GM18511 (cell line): ENCODE measurements around the gene IGFL4.

Experiments used
- ATAC-seq: cut with Tn5 transposase; IDR thresholded peaks from one replicate; pipeline ENCODE4 v1.9.1; 2021; ENCODE audit warnings: mild to moderate bottlenecking, moderate library complexity; ENCODE audit not compliant: unreplicated experiment

Gene IGFL4

DNA sequence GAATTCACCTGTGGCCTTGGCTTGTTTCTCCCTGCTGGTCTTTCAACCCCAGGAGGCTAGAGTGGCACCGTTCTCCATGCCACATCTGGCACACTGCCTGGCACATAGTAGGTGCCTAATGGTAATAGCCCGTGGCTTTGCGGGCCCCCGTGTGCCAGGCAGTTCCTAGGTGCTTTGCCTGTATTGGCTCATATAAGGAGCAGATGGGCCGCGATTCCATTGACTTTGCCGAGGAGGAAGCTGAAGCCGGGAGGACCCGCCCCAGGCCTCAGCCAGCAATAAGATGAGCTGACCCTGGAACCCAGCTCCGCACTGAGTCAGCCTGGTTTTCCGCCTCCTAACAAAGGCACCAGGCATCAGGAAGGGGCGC, 18.8 kb downstream of the IGFL4 start:
- ATAC-seq = no peak

DNA sequence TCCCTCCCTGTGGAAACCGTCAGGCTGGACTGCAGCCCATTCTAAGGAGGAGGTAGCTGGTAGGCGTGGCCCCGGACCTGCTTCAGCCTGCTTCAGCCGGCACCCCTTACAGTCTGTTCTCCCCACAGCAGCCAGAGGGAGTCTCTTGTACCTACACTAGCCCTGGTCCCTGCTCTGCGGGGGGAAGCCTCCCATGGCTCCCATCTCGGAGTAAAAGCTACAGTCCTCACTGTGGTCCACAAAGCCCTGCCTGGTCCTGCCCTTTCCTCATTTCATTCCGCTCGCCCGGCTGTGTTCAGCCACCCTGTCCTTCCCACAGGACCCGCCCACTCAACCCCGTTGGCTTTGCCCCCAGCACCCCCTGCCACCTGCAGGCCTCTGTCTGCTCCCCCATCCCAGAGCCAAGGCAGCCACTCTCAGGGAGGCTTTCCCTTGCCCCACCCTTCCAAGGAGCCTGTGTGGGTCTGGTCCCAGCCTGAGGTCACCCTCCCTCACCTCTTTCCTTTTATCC, 19.2 kb downstream of the IGFL4 start:
- no peak for ATAC-seq

DNA sequence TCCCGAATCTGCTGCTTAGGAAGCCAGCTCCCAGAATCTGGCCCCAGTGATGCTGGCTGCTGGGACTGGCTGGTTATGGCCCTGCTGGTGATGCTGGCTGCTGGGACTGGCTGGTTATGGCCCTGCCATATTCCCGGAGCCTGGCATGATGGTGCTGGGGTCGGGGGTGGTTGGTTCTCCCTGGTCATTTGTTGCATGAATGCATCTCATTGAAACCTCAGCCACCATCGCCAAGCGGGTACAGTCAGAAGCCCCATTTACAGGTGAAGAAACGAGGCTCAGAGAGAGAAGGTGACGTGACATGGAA, 20.0 kb downstream of the IGFL4 start:
- no peak for ATAC-seq

DNA sequence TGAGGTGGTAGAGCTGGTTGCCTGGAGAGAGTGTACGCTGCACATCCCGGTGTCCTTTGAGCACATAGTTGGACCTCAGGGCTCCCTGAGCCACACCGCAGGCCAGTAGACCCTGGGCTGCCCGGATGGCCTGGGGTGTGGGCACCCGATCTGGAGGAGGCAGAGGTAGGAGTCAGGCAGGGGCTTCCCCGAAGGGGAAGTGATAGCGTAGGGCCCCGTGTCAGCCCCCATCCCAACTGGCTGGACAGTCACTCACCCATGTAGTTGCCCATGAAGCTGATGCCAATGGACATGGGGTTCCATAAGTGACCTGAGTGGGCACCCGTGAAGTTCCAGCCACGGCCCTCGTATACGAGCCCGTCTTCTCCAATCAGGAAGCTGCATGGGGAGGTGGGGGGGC, 21.5 kb downstream of the IGFL4 start:
- ATAC-seq = no peak

DNA sequence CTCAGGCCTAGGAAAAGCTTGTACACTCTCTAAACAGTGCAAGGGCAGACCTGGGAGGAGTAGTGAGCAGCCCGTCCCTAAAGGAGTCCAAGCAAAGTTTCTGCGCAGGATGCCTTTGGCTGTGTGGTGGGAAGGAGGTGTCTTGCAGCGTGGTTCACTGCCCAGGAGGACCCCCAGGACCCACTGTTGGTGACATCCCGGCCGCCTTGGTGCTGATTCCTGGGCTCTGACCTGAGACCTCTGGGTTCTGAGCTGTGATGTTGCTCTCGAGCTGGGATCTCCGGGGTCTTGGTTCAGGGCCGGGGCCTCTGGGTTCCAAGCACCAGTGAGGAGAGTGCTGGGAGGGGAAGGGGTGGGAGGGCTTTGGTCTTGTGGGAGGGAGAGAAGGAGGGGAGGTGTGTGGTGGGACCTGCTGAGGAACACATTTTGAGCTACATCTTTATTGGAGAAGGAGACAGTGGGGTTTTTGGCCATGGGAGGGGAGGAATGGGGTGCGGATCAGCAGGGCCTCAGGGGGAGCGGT, 22.0 kb downstream of the IGFL4 start:
- no peak for ATAC-seq

DNA sequence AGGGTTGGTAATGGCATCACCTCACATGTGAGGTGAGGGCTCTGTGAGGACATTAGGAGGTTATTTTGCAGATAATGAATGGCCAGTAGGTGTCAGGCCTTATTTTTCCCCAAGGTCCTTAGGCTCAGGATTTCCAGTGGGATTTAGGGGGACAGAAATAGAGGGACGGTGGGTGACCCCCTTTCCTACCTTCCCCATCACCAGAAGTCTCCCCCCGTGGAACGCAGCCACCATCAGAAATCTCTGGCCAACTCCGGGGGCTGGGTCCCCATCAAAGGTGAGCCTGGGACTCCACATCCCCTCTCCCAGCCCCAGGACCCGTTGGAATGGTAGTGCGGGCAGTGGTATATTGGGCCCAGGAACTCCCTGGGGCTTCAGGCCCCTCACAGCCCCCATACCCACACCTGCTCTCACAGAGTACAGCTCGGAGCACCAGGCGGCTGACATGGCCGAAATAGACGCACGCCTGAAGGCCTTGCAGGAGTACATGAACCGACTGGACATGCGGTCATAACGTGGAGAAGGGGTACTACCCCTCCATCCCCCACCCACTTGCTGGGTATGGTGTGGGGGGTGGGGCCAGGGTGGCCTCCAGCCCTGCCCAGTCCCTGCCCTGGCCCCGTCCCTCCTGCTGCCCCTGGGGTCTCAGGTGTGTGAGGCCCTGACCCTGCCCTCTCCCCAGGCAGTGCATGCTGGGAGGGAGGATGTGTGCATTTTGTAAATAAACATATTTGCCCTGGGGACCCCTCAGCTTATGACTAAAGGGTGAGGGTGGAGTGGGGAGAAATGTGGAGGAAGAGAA, 22.7 kb downstream of the IGFL4 start:
- ATAC-seq = no peak

DNA sequence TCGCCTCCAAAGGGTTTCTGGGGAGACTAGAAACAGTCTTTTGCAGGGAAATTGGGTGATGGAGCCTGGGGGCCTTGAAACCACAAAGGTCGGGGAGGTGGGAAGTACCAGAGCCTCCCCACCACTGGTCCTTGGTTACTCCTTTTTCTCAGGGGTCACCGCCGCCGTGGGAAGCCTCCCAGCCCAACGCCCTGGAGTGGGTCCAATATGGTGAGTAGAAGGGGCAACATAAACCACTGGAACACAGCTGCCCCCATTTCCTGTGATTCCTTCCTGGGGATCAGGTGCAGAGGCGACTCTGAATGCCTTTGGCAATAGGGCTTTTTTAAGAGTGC, 23.7 kb downstream of the IGFL4 start:
- no peak for ATAC-seq

DNA sequence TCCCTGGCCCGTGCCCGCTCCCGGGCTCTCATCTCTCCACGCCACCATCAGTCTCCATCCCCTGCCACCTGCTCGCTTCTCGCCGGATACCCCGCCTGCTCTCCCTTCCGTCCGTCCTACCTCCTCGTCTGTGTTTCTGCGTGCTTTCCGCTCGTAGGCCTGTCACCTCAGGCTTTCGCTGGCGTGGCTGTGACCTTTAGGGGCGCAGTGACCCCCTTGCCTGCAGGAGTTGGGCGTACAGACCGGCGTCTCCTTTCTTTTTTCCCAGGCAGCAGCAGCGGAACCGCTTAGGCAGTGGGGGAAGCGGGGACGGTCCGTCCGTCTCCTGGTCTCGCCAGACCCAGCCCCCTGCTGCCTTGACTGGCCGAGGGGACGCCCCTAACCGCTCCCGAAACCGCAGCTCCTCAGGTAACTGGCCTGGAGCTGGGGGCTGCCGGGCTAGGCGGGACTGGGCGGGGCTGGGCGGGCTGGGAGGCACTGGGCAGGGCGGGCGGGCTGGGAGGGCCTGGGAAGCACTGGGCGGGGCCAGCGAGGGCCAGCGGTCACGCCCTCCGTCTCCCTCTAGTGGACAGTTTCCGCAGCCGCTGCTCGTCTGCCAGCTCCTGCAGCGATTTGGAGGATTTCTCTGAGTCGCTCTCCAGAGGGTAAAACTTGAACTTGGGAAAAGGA, 24.2 kb downstream of the IGFL4 start:
- no peak for ATAC-seq

DNA sequence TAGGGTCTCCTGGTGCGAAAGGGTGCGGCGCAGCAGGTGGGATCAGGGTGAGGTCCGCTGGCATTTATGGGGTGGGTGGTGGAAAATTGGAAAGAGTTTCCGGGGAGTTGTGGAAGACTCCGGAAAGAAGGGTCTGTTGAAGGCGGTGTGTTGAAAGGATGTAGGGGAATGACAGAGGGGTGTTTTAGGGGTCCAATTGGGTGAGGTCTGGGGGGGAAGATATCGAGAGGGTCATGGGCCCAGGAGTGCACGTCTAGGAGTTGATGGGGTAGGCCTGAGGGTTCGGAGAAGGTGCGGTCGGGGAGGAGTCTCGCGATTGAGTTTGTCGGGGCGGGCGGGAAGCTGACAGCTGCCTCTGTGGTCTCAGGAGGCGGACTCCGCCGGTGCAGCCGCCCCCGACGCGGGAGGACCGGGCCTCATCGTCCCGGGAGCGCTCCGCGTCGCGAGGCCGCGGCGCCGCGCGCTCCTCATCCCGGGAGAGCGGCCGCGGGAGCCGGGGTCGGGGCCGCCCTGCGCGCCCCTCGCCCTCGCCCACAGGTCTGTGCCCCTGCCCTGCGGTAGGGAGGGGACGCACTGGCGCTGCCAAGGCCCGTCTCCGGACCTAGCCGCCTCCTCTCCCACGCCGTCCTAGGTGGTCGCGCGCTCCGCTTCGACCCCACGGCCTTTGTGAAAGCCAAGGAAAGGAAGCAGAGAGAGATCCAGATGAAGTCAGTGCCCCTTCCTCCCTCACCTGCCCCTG, 24.9 kb downstream of the IGFL4 start:
- no peak for ATAC-seq

DNA sequence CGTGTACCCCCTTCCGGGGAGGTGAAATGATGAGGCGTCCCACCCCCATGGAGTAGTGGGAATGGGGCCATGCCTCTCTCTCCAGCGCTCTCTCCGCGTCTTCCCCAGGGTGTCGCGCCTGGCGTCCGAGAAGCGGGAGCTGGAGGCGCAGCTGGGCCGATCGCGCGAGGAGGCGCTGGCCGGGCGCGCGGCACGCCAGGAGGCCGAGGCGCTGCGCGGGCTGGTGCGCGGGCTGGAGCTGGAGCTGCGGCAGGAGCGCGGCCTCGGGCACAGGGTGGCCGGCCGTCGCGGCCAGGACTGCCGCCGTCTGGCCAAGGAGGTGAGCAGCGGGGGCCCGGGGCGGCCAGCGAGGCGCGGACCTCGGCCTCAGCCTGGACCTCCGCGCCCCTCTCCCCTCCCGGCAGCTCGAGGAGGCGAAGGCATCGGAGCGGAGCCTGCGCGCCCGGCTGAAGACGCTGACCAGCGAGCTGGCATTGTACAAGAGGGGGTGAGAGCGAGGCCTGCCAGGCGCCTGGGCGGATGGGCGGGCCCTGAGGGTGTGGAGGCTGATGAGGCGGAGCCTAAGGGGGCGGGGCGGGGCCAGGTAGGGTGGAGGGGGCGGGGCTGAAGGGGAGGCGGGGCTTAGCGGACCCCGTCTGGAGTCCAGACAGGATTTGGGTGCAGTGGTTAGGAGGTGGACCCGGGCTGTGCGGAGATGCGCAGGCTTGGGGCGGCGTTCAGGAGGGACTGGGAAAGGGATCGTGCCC, 25.7 kb downstream of the IGFL4 start:
- ATAC-seq = no peak

DNA sequence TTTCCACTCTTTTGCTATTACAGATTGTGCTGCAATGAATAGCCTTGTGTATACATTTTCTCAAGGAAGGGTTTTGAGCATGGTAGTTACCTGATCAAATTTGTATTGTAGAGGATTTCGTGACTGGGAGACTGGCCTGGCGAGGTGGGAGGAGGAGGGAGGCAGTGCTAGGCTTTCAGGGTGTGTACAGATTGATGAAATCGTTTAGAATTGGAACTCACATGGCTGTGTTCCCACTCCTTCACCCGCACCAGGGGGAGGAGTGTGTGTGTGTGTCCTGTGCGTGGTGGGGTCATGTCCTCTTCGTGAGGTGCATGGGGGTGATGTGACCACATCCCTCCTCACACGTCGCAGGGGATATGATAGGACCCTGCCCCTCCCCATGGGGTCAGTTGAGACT, 26.3 kb downstream of the IGFL4 start:
- ATAC-seq = no peak

DNA sequence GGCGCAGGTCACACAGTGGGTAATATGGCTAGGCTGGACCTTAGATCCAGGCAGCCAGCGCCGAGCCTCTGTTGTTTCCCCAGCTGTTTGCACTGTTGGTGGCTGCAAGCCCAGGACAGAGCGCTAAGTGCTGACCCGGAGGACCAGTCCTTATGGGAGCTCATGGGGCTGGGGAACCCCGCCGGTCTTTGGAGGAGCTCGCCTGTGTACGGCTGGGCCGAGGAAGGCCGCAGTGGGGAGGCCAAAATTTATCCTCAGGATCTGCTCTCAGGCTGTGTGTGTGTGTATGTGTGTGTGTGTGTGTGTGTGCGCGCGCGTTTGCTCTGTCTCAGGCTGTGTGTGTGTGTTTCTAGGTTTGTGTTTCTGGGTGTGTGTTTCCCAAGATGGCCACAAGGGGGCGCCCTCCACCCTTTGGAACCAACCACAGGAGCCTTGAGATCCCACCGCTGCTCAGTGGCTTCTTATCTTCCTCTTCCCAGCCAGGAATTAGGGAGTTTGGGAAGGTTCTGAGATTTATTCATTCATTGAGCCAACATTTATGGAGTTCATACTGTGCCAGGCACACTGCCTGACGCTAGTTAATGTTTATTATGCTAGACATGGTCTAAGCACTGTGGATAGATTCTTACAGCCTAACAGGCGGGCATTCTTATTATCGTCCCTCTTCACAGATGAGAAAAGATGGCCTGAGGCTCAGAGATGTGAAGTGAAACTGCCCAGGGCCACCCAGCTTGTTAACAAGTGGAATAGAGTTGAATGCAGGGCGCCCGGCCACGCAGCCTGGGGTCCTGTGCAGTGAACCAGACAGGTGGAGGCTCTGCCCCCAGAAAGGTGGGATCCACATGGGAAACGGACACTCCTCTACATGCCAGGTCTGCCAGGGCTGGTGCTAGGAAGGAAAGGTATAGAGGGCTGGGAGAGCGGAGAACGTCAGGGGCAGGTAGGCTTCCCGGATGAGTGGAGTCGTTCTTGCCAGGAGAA, 31.0 kb downstream of the IGFL4 start:
- ATAC-seq = no peak

DNA sequence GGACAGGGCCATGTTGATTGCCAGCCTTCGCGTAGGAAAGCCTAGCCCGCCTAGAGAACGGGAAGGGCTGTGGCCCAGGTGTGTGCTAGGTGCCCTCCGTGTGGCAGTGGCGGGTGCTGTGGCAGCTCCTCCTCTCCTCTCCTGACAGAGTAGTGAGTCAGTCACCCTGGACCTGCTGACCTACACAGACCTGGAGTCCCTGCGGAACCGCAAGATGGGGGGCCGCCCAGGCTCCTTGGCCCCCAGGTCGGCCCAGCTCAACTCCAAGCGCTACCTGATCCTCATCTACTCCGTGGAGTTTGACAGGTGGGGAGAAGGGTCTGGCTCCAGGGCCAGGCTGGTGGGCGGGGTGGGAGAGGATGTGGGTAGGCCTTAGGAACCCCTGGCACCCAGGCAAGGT, 34.4 kb downstream of the IGFL4 start:
- ATAC-seq = no peak

DNA sequence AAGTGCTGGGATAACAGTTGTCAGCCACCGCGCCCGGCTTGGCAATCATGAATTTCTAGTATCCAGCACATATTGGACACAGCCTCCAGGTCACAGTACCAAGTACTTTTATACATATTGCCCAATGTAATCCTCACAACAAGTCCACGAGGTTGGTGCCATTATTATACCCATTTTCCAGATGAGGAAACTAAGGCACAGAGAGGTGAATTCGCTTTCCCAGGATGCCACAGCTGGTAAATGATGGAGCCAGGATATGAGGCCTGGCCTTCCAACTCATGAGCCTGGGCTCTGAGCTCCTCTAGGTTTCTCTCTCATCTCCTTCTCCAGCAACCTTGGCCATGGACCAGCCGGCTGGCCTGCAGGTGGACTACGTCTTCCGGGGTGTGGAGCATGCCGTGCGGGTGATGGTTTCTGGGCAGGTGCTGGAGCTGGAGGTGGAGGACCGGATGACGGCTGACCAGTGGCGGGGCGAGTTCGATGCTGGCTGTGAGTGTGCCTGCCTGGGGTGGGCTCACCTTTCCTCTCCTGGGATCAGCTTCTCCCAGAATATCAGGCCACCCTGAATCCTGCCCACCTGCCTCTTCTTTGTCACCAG, 38.0 kb downstream of the IGFL4 start:
- no peak for ATAC-seq

DNA sequence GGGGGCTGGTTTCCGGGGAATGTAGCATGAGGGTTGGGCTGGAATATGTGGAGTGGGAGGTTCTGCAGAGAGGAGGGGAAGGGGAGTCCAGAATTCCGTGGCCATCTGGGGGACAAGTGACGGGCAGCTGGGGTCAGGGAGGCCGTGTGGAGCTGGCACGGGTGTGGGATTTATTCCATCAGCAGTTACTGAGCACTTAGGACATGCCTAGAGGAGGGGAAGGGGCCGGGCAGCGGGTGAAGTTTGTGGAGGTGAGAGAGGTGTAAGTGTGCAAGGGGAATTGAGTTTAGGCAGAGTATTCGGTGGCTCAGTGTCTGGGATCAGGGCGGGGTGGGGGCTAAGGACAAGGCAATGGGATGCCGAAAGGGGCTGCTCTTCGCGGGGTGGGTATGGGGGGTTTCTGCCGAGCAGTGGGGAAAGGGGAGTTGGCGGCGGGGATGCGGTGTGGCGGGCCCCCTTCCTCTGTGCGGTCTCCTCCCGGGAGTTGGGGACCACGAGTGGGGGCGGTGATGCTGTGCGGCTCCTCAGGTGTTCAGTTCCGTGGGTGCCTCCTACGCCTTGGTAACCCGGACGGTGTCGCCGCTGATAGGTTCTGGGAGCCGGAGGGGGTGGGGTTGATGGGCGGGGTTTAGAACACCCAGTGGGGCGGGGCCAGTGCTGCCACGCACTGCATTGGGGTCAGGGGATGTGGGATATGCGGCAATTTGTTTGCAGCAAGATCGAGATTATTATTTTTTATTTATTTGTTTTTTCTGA, 40.1 kb downstream of the IGFL4 start:
- no peak for ATAC-seq

DNA sequence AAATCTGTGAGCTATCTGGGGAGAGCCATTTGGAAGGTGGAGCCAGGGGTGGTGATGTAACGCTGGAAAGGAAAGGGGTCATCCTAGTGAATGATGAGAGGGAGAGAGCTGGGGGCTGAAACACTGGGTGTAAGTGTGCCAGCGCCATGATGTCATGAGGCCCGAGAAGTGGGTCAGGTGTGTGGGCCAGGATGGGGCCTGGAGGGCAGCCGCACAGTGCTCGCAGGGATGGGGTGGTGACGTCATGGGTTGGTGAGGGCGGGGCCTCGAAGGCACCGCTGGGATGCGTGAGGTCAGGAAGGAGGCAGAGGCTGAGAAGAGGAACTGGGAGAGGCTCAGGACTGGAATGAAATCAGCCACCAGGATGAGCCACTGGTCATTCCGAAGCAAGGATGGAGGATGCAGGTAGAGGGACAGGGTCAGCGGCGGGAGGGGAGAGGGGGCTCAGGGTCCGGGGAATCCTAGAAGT, 41.1 kb downstream of the IGFL4 start:
- no peak for ATAC-seq

DNA sequence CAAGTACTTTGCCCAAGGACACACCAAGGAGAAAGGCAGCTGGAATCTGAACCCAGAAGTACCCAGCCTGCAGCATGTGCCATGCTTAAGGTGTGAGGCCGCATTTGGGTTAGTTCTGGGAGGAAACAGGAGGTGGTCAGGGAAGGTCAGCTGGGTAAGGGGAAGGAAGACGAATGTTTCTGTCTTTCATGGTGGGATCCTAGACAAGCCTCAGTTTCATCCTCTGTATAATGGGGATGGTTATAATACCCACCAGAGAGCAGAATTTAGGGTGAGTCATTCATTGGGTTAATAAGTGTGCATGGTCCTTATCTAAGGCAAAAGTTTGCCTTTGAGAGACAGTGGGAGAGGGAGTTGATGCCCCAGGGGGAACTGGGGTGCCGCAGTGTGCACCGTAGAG, 42.0 kb downstream of the IGFL4 start:
- ATAC-seq = no peak

DNA sequence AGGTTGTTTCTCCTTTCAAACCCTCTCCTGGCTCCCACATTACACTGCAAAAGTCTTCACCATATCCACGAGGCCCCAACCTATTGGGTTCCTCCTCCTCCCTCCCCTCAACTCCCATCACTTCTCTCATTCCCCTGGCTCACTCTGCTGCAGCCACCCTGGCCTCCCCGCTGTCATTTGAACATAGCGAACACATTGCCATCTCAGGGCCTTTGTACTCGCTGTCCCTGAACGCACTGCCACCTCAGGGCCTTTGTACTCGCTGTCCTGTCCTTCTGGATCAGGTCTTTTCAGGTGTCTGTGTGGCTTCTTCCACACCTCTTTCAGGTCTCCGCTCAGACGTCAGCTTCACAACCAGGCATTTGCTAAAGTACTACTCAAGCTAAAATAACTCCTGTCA, 43.9 kb downstream of the IGFL4 start:
- ATAC-seq = no peak
